ENCODE measurements around the gene ADAMTS9.

GRCh38 chr3:64650096-64650622, 37.6 kb downstream of the ADAMTS9 start:
- TF ChIP-seq CTCF (IDR thresholded peaks at IDR 0.05) (no peak), POLR2A (IDR thresholded peaks at IDR 0.05) (no peak)

Data from testis (tissue), 2 donors.